H9 (cell line): ENCODE data around the gene CD4. TPM values are rescaled to one million over a fixed set of nuclear protein-coding genes. Genes with fewer than 3 reads are reported as not detected.

Experiments
- DNase-seq: peaks from one replicate; pipeline ENCODE4 v3.0.0-alpha.2; 2017
- H2AFZ ChIP-seq: one replicate; pipeline ENCODE4 v1.6.1; 2013; ENCODE audit warnings: mild to moderate bottlenecking, low read length, control low read depth, moderate library complexity
- H2AK5ac ChIP-seq: 2 replicates; pipeline ENCODE4 v1.6.1; 2013; ENCODE audit warnings: low read length, control low read depth, mixed read lengths; ENCODE audit not compliant: insufficient read length
- H2BK120ac ChIP-seq: one replicate; pipeline ENCODE4 v1.6.1; 2013; ENCODE audit warnings: low read depth, mild to moderate bottlenecking, low read length, control low read depth, inconsistent platforms; ENCODE audit not compliant: poor library complexity, severe bottlenecking
- H2BK12ac ChIP-seq: 2 replicates; pipeline ENCODE4 v1.6.1; 2013; ENCODE audit warnings: low read length, control low read depth, mixed read lengths, low read depth; ENCODE audit not compliant: insufficient read length
- H2BK15ac ChIP-seq: 2 replicates; pipeline ENCODE4 v1.6.1; 2013; ENCODE audit warnings: low read depth, low read length, control low read depth
- H2BK20ac ChIP-seq: one replicate; pipeline ENCODE4 v1.6.1; 2013; ENCODE audit warnings: low read depth, mild to moderate bottlenecking, low read length, control low read depth, inconsistent platforms; ENCODE audit not compliant: poor library complexity, severe bottlenecking
- H2BK5ac ChIP-seq: 2 replicates; pipeline ENCODE4 v1.6.1; 2013; ENCODE audit warnings: low read length, control low read depth, mixed read lengths; ENCODE audit not compliant: insufficient read length
- H3K14ac ChIP-seq: 2 replicates; pipeline ENCODE4 v1.6.1; 2013; ENCODE audit warnings: low read length, control low read depth; ENCODE audit not compliant: insufficient read depth
- H3K18ac ChIP-seq: 2 replicates; pipeline ENCODE4 v1.6.1; 2013; ENCODE audit warnings: low read depth, mild to moderate bottlenecking, mixed read lengths, low read length, control low read depth; ENCODE audit not compliant: insufficient read length
- H3K23ac ChIP-seq: 2 replicates; pipeline ENCODE4 v1.6.1; 2013; ENCODE audit warnings: low read length, control low read depth, mixed read lengths, low read depth; ENCODE audit not compliant: insufficient read length
- H3K23me2 ChIP-seq: 2 replicates; pipeline ENCODE4 v1.6.1; 2013; ENCODE audit warnings: low read depth, mild to moderate bottlenecking, mixed read lengths, low read length, control low read depth; ENCODE audit not compliant: insufficient read length, poor library complexity, severe bottlenecking
- H3K27ac ChIP-seq: 2 replicates; pipeline ENCODE4 v1.5.1; 2013; ENCODE audit warnings: low read length, control low read depth, mixed read lengths, low read depth; ENCODE audit not compliant: insufficient read length
- H3K27me3 ChIP-seq: 2 replicates; pipeline ENCODE4 v1.6.1; 2013; ENCODE audit warnings: low read length, control low read depth, inconsistent platforms; ENCODE audit not compliant: insufficient read depth
- H3K4ac ChIP-seq: 2 replicates; pipeline ENCODE4 v1.6.1; 2013; ENCODE audit warnings: low read depth, mild to moderate bottlenecking, control low read depth, inconsistent platforms, low read length, moderate library complexity
- H3K4me1 ChIP-seq: 2 replicates; pipeline ENCODE4 v1.6.1; 2013; ENCODE audit warnings: low read length, control low read depth, inconsistent platforms; ENCODE audit not compliant: insufficient read depth
- H3K4me2 ChIP-seq: 2 replicates; pipeline ENCODE4 v1.6.1; 2013; ENCODE audit warnings: low read length, control low read depth, mixed read lengths; ENCODE audit not compliant: insufficient read length, insufficient read depth
- H3K56ac ChIP-seq: 2 replicates; pipeline ENCODE4 v1.6.1; 2013; ENCODE audit warnings: low read depth, mild to moderate bottlenecking, mixed read lengths, low read length, control low read depth; ENCODE audit not compliant: insufficient read length
- H3K79me1 ChIP-seq: 2 replicates; pipeline ENCODE4 v1.6.1; 2013; ENCODE audit warnings: low read depth, mild to moderate bottlenecking, moderate library complexity, low read length, control low read depth, inconsistent platforms; ENCODE audit not compliant: insufficient read depth, poor library complexity, severe bottlenecking
- H3K79me2 ChIP-seq: 2 replicates; pipeline ENCODE4 v1.6.1; 2013; ENCODE audit warnings: low read length, control low read depth, inconsistent platforms; ENCODE audit not compliant: insufficient read depth
- H3K9ac ChIP-seq: 2 replicates; pipeline ENCODE4 v1.6.1; 2013; ENCODE audit warnings: low read length, control low read depth, mixed read lengths; ENCODE audit not compliant: insufficient read length; ENCODE audit errors: extremely low read depth
- H3K9me3 ChIP-seq: one replicate; pipeline ENCODE4 v1.6.1; 2013; ENCODE audit warnings: low read depth, low read length, inconsistent platforms; ENCODE audit not compliant: control insufficient read depth
- H3T11ph ChIP-seq: one replicate; pipeline ENCODE4 v1.6.1; 2013; ENCODE audit warnings: mild to moderate bottlenecking, low read length, control low read depth, inconsistent platforms
- H4K20me1 ChIP-seq: one replicate; pipeline ENCODE4 v1.6.1; 2013; ENCODE audit not compliant: control insufficient read depth, insufficient read length, insufficient read depth
- H4K5ac ChIP-seq: 2 replicates; pipeline ENCODE4 v1.6.1; 2013; ENCODE audit warnings: low read depth, mild to moderate bottlenecking, mixed read lengths, low read length, control low read depth; ENCODE audit not compliant: insufficient read length
- H4K8ac ChIP-seq: replicated peaks from 2 replicates; pipeline ENCODE4 v1.6.1; 2013; ENCODE audit warnings: low read length, control low read depth, mixed read lengths, low read depth; ENCODE audit not compliant: insufficient read length
- H4K91ac ChIP-seq: 2 replicates; pipeline ENCODE4 v1.6.1; 2013; ENCODE audit warnings: low read depth, mild to moderate bottlenecking, moderate library complexity, mixed read lengths, low read length, control low read depth; ENCODE audit not compliant: insufficient read length
- H3K27ac Mint-ChIP-seq, 3 experiments: 2 replicates in 2 of 3; 3 replicates in 1 of 3; pipeline ENCODE4 v1.8.0; 2020 to 2021; ENCODE audit warnings: mixed read lengths in 3 of 3, mild to moderate bottlenecking in 1 of 3, moderate library complexity in 1 of 3
- H3K27me3 Mint-ChIP-seq: 2 replicates; pipeline ENCODE4 v1.8.0; 2021; ENCODE audit warnings: low read depth, mild to moderate bottlenecking, moderate library complexity, mixed read lengths
- H3K36me3 Mint-ChIP-seq, 3 experiments: 2 replicates in 2 of 3; 3 replicates in 1 of 3; pipeline ENCODE4 v1.8.0; 2020 to 2021; ENCODE audit warnings: low read depth in 3 of 3, mixed read lengths in 3 of 3; ENCODE audit not compliant: insufficient read depth in 1 of 3
- H3K4me1 Mint-ChIP-seq, 2 experiments: 2 replicates each; pipeline ENCODE4 v1.8.0; 2020; ENCODE audit warnings: mixed read lengths in 2 of 2
- H3K4me3 Mint-ChIP-seq, 2 experiments: 2 replicates in 1 of 2; 3 replicates in 1 of 2; pipeline ENCODE4 v1.8.0; 2020 to 2021; ENCODE audit warnings: mild to moderate bottlenecking in 2 of 2, mixed read lengths in 2 of 2, moderate library complexity in 1 of 2
- H3K9me3 Mint-ChIP-seq, 2 experiments: 2 replicates in 1 of 2; 3 replicates in 1 of 2; pipeline ENCODE4 v1.8.0; 2020; ENCODE audit warnings: mild to moderate bottlenecking in 2 of 2, mixed read lengths in 2 of 2, moderate library complexity in 1 of 2
- CTCF ChIP-seq: fragments of 200-600 bp; sonication (generic); conservative IDR thresholded peaks from 3 replicates; pipeline ENCODE4 v1.8.0; 2021; ENCODE audit warnings: antibody characterized with exemption, mild to moderate bottlenecking
- WGBS: extraction: QIAGEN DNeasy Blood & Tissue Kit; methylation state at CpG from one replicate; pipeline ENCODE4 v1.1.7; 2013; ENCODE audit warnings: missing lambda C conversion rate, low lambda C conversion rate, mixed read lengths; ENCODE audit not compliant: insufficient read length; ENCODE audit errors: extremely low coverage; 5-methylcytosine and 5-hydroxymethylcytosine counted together
- total RNA-seq: library from RNA; stranded (reverse); gene quantifications from 2 replicates; pipeline ENCODE4 v1.2.1, GENCODE V29; 2021

The CD4 gene
- total RNA-seq, 1 experiment from 2014 or later: 1.1 TPM

- H3K14ac ChIP-seq: no peak overlapping the region
- H2AK5ac ChIP-seq: no peak overlapping the region
- H4K5ac ChIP-seq: no peak overlapping the region
- no peak overlapping the region for H4K91ac ChIP-seq
- no peaks in the 10 kb centered on the region; a peak in 1 of 5 replicates for H3K9me3 Mint-ChIP-seq
- H3K9me3 ChIP-seq: no peaks in the 10 kb centered on the region
- H3K56ac ChIP-seq: no peak overlapping the region
- WGBS: no CpG with 5 or more reads among the region's 2 CpGs
- no peak overlapping the region for H2BK15ac ChIP-seq
- no peak overlapping the region for H3K9ac ChIP-seq
- H2BK120ac ChIP-seq: no peak overlapping the region
- H3T11ph ChIP-seq: no peak overlapping the region
- peaks cover 28 to 66% (median 63%) of the 10 kb centered on the region in 3 experiments for H3K36me3 Mint-ChIP-seq
- H4K20me1 ChIP-seq: peaks cover 2% of the 10 kb centered on the region
- H3K27me3 ChIP-seq: no peaks in the 10 kb centered on the region
- H3K4ac ChIP-seq: no peak overlapping the region
- no peak overlapping the region for H2AFZ ChIP-seq
- no peak overlapping the region for H3K23ac ChIP-seq
- H2BK5ac ChIP-seq: no peak overlapping the region
- H3K79me2 ChIP-seq: peaks cover 5% of the 10 kb centered on the region; the same call in 1 of the 2 replicates
- H3K79me1 ChIP-seq: no peaks in the 10 kb centered on the region
- no peak overlapping the region for H2BK20ac ChIP-seq
- H3K4me1 ChIP-seq: no peaks in the 10 kb centered on the region; the same call in 1 of the 2 replicates
- H3K18ac ChIP-seq: no peak overlapping the region
- no peak overlapping the region for H3K27ac ChIP-seq
- H3K27me3 Mint-ChIP-seq: no peaks in the 10 kb centered on the region
- H4K8ac ChIP-seq: no peak overlapping the region
- no peak overlapping the region; a peak in 1 of 7 replicates for H3K27ac Mint-ChIP-seq
- H3K23me2 ChIP-seq: peaks cover 16% of the 10 kb centered on the region
- H3K4me1 Mint-ChIP-seq: peaks cover 24 to 26% of the 10 kb centered on the region in 2 experiments
- H3K4me3 Mint-ChIP-seq: peak overlapping the region; percentile 94 to 98
- TF ChIP-seq CTCF: no peak
- DNase-seq: no peak
- H3K4me2 ChIP-seq: no peak overlapping the region
- H2BK12ac ChIP-seq: no peak overlapping the region
Measured at GRCh38 chr12:6849427-6849826, 60.1 kb downstream of the CD4 start.
